CD4-positive, alpha-beta T cell treated with Interleukin-17A for 4 hours (primary cell): ENCODE data around the gene PLEKHG2.
A peak's percentile ranks its signal among the peaks of the same experiment; 100 is the strongest.

Experiments used
- DNase-seq: peaks from one replicate; pipeline ENCODE4 v3.0.0-alpha.2; 2020; ENCODE audit warnings: mixed read lengths

Gene PLEKHG2

DNA sequence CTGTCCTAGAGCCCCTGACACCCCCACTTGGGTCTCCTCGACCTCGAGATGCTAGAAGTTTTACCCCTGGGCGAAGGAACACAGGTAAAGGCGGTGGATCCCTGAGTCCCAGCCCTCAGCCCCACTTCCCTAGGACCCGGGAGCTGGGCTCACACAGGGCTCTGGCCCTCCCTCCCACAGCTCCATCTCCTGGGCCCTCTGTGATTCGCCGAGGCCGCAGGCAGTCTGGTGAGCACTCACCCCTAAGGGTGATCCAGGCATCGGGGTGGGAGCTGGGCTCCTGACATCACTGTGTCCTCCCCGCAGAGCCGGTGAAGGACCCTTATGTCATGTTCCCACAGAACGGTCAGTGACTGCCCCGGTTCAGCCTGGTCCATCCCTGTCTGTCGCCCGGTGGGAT, 8.3 kb downstream of the PLEKHG2 start:
- no peak for DNase-seq

- DNase-seq: no peak
These were observed 9.6 kb downstream of the PLEKHG2 start for GRCh38 chr19:39422020-39422419.

DNA sequence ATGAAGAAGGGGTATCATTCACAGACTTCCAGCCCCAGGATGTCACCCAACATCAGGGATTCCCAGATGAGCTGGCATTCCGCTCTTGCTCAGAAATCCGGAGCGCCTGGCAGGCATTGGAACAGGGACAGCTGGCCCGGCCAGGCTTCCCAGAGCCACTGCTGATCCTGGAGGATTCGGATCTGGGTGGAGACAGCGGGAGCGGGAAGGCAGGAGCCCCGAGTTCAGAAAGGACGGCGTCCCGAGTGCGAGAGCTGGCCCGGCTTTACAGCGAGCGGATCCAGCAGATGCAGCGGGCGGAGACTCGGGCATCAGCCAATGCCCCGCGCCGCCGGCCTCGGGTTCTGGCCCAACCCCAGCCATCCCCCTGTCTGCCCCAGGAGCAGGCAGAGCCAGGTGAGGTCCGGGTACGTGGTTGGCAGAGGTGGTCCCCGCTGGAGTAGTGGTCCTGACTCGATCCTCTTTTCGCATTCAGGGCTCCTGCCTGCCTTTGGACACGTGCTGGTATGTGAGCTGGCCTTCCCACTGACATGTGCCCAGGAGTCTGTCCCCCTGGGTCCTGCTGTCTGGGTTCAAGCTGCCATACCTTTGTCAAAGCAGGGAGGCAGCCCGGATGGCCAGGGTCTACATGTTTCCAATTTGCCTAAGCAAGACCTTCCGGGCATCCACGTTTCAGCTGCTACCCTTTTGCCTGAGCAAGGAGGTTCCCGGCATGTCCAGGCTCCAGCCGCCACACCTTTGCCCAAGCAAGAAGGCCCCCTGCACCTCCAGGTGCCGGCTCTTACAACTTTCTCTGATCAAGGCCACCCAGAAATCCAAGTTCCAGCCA, 11.0 kb downstream of the PLEKHG2 start:
- no peak for DNase-seq

- DNase-seq: no peak
These were observed 12.5 kb downstream of the PLEKHG2 start for GRCh38 chr19:39424934-39425333.

DNA sequence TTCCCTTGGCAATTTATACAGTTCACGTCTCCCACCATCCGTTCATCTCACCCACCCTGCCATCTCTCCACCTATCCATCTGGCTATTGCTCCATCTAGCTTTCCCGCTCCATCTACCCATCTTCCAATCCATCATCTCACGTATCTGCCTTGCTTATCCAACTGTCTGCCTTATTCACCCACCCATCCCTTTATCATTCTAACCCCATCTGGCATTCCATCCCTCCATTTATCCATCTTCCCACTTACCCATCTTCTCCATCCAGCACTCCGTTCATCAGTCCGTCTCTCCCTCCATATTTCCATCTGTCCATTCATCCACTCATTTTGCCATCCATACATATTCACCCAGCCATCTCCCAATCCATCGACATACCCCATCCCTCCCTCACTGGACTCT, 13.3 kb downstream of the PLEKHG2 start:
- DNase-seq: no peak

- no peak for DNase-seq
These were observed 13.7 kb downstream of the PLEKHG2 start for GRCh38 chr19:39426170-39426569.

DNA sequence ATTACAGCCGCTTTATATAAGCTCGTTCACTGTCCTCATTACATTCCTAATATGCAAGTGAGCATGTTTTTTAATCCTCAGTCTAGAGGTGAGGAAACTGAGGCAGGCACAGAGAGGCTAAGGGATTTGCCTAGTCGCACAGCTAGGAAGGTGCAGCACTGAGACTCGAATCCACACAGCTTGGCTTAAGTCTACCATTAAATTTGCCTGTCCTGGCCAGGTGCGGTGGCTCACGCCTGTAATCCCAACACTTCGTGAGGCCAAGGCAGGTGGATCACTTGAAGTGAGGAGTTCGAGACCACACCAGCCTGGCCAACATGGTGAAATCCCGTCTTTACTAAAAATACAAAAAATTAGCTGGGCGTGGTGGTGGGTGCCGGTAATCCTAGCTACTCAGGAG, 15.2 kb downstream of the PLEKHG2 start:
- no peak for DNase-seq

GRCh38 chr19:39428283-39429112, 16.0 kb downstream of the PLEKHG2 start:
- DNase-seq: no peak

DNA sequence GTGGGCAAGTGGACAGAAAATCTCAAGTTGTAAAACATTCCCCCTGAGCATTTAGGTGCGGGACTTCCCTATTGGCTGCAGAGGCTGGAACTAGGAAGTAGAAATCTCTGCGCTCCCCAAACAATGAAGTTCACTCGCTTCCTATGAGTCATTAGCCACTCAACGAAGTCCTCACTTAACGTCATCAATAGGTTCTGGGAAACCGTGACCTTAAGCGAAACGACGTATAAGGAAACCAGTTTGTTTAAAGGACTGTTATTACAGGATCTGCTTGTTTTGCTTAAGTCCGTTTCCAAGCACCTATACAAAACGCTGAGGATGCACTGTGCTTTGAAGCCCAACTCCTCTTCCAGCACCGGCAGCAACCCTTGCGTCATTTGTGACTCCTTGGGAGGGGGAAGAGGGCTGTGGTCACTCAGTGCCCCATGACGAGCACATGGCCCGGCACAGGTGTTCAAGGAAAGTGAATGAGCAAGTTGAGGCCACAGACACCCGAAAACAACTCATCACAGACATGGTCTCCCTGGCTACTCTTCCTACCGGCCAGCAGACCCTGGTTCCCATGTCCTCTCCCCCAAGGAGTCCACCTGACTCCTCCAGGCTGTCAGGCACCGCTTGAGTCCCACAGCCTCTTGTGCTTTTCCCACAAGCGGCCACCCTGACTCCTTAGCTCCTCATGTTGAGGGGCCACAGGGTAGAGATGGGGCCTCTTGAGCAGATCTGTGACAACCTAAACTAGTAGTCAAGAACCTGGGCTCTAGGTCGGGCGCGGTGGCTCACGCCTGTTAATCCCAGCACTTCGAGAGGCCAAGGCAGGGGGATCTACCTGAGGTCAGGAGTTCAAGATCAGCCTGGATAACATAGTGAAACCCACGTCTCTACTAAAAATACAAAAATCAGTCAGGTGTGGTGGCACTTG, 18.5 kb downstream of the PLEKHG2 start:
- DNase-seq: peak; percentile 40

DNA sequence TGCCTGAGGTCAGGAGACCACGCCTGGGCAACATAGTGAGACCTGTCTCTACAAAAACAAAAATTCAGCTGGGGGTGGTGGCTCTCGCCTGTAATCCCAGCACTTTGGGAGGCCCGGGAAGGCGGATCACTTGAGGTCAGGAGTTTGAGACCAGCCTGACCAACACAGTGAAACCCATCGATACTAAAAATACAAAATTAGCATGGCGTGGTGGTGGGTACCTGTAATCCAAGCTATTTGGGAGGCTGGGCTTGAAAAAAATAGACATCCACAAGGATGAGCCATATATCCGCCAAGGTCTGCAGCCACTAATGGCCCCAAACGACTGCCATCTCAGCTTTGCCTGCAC, 20.2 kb downstream of the PLEKHG2 start:
- no peak for DNase-seq

- no peak for DNase-seq
These were observed 21.1 kb downstream of the PLEKHG2 start for GRCh38 chr19:39433480-39434079.

DNA sequence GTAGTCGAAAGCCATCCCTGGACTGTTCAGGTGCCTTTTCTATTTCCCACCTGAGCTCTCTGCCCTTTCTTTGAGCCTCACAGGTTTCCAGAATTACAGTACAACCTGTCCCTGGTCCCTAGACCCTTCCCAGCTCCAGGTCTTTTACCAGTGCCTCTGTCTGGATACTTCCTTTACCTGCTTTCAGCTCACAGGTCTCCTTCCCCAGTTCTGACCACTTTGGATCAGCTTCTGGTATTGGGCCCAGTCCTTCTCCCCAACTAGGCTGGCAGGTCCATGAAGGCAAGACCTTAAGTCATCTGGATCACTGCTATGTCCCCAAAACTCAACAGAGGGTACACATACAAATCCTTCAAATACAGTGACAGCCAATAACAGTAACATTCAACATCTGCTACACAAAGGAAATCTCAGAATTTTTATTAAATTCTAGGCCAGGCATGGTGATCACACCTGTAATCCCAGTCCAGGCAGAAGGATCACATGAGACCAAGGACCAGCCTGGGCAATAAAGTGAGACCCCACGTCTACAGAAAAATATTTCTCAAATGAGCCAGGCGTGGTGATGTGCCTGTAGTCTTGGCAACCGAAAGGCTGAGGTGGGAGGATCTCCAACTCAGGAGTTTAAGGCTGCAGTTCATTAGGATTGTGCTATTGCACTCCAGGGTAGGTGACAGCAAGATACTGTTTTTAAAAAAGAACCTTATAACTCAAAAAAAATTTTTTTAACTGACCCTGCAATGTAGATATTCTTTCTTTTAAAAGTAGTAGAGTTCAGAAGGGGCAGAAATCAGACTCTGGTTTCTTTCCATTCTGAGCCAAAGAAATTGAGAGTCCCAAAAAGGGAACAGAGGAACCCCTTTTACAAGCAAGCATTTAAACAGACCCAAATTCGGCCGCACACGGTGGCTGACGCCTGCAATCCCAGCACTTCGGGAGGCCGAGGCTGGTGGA, 21.9 kb downstream of the PLEKHG2 start:
- no peak for DNase-seq

- peak; percentile 99 for DNase-seq
These were observed 23.3 kb downstream of the PLEKHG2 start, which contains the start of gene RPS16 for GRCh38 chr19:39435499-39436349. Gene RPS16 (minus strand): TSS chr19:39435949. CDS start chr19:39435895, 54 bp downstream.

DNA sequence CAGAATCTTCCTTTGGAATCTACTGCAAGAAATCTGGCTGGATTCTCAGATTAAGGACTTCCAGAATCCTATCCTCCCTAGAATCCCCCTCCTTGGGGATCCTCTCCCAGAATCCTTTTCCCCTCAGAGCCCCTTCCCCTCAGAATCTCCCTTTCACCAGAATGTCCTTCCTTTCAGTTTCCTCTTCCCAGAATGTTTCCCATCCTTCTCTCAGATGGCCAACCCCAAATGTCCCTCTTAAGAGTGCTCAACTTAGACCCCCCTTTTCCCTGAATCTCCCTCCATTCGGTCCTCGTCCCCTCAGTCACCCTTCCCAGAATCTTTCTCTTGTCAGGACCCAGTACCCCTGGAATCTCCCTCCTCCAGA, 23.9 kb downstream of the PLEKHG2 start:
- no peak for DNase-seq

DNA sequence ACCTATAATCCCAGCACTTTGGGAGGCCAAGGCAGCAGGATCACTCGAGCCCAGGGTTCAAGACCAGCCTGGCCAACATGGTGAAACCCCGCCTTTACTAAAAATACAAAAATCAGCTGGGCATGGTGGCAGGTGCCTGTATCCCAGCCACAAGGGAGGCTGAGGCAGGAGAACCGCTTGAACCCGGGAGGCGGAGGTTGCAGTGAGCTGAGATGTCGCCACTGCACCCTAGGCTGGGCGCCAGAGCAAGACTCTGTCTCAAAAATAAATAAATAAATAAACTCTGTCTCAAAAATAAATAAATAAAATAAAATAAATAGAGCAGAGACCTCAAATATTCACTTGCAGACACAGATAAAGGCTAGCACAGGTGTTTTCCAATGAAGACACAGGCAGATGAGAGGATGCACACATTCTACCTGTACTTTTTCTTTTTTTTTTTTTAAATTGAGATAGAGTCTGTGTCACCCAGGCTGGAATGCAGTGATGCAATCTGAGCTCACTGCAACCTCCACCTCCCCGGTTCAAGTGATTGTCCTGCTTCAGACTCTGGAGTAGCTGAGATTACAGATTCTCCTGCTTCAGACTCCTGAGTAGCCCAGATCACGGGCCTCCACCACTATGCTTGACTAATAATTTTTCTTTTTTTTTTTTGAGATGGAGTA, 25.9 kb downstream of the PLEKHG2 start:
- no peak for DNase-seq

GRCh38 chr19:39444598-39445195, 32.2 kb downstream of the PLEKHG2 start:
- no peak for DNase-seq

DNA sequence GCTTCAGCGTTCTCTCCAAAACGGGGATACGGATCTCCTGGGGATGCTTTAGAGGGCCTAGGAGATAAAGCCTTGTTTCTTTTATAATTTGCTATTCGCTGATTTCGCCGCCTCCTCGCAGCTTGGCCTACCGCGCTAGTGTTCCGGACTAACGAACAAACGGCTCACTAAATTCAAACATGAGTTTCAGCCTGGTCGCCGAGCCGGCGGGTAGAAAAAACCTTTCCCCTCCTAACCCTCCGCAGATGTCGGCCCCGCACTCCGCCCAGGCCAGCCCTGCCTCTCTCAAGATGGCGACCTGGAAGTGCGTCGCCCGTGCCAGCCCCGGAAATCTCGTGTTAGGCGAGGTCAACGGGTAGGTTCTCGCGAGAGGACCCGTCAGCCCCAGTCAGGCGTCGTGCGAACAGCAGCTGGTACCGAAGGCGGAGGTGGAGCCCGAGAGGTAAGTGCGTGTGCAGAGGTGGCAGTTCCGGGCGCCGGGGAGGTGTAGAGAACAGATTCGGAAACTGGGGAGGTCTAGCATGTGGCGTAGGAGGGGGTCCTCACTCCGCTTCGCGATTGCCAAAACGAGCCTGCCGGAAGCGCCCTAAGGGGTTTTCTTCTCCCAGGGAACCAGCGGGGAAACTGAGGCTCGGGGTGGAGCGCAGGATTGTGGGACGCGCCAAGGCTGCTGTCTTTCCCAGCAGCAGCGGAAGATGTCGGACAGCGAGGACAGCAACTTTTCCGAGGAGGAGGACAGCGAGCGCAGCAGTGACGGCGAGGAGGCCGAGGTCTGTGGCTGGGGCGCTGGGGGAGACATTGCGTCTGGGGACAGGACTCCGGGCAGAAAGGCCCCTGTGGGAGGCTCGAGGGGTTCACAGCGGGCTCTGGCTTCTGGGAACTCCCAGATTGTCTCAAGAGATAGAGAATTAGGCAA, 33.0 kb downstream of the PLEKHG2 start, which contains the start of gene SUPT5H:
Gene SUPT5H (plus strand): TSS at position 387 of the 916 bp plus-strand sequence. CDS start 309 bp downstream, at position 696.
- DNase-seq: peak; percentile 97
